NCI-H2196 treated with DMSO at 0.1 percent for 48 hours (cell line): ENCODE results near the gene PLPPR1.
"Not testable (repeated sequence)": the region's sequence is repeated elsewhere in the genome, so short reads cannot be mapped to it uniquely, and the experiment has no call there.

Source experiments
- DNase-seq: peaks from one replicate; lab custom pipeline; 2025; ENCODE audit not compliant: unreplicated experiment; lab: John Stamatoyannopoulos, UW

PLPPR1 gene

DNA sequence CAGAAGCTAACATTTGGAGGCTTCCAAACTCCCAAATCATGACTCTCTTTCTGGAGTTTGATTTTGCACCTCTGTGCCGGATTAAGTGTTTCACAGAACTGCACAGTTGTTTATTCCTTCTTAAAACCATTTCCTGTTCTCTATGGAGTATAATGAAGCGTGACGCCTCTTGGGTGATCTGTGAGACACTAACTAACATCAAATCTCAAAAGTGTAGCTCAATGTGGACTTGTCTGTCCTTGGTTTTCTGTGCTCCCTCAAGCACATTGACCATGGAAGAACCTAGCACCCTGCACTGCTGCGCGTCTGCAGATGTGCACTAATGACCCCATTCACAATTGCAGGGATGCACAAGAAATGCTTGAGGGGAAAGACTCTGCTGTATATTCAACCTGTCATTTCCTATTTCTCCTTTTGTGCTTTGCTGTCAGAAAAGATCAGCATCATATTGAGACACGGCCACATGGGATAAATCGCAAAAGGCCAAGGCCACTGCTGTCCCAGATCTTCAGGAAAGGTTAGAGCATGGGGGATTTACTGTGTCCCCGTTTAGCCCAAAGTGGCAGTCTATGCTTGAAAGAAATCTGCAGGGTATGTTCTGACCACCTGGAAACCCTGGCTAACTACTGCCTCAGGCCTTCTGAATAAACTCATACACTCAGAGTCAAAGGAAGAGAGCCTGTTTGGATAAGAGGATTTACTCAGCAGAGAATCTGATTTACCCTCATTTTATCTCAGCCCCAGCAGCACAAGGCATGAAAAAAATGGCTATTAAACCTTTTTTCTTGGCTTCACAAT lies 246.6 kb downstream of the PLPPR1 start:
- DNase-seq = no peak

DNA sequence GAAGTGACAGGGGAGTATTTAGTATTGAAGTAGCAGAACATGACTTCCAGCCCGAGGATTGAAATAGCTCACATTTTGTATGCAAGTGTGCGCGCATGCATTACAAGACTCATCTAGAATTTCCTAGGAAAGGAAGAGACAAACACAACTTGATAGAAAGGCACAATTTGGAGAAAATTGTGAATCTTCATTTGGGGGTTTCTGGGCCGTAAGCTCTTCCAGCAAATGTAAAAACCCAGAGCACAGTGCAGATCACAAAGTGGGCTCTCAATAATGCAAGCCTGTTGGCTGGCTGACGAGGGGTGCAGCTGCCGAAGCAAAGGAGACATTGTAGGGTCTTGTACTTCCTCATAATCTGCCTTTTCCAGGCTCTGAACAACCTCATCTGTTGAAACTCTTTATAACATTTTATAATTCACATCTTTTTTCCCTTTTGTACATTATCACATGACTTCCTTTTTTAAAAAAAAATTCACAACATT lies 247.3 kb downstream of the PLPPR1 start:
- no peak for DNase-seq

DNA sequence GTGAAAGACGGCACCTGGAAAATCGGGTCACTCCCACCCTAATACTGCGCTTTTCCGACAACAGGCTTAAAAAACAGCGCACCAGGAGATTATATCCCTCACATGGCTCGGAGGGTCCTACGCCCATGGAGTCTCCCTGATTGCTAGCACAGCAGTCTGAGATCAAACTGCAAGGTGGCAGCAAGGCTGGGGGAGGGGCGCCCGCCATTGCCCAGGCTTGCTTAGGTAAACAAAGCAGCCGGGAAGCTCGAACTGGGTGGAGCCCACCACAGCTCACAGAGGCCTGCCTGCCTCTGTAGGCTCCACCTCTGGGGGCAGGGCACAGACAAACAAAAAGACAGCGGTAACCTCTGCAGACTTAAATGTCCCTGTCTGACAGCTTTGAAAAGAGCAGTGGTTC lies 262.5 kb downstream of the PLPPR1 start:
- not testable (repeated sequence) for DNase-seq

DNA sequence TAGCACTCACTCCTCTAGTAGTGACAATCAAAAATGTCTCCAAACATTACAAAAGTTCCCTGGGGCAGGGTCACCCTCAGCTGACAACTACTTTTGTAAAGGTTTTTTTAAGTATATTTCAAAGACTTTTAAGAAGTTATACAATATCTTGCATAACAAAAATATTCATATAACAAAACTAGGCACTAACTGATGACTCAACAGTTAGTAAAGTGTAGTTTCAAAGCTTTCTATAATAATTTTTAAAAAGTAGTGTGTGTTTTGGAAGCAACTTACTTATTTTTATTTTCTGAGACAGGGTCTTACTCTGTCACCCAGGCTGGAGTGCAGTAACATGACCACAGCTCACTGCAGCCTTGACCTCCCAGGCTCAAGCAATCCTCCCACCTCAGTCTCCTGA lies 271.4 kb downstream of the PLPPR1 start:
- DNase-seq = no peak

DNA sequence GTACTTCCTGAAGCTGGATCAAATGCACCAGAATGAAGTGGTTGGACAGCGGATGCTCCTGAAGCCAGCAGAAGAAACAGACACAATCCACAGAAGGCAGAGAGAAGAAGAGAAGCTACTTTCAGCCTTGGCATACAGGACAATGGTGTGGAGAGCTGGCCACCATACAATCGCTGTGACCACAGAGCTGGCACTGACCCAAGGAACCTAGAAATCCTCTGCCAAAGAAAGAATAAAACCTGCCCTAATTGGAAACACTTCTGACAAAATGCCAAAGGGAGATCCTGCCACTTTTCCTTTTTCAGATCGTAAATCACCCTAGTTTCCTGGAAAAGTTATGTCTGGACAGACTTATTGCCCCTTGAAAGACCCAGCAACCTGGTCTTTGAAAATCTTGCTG lies 278.5 kb downstream of the PLPPR1 start:
- DNase-seq = peak; percentile 40

DNA sequence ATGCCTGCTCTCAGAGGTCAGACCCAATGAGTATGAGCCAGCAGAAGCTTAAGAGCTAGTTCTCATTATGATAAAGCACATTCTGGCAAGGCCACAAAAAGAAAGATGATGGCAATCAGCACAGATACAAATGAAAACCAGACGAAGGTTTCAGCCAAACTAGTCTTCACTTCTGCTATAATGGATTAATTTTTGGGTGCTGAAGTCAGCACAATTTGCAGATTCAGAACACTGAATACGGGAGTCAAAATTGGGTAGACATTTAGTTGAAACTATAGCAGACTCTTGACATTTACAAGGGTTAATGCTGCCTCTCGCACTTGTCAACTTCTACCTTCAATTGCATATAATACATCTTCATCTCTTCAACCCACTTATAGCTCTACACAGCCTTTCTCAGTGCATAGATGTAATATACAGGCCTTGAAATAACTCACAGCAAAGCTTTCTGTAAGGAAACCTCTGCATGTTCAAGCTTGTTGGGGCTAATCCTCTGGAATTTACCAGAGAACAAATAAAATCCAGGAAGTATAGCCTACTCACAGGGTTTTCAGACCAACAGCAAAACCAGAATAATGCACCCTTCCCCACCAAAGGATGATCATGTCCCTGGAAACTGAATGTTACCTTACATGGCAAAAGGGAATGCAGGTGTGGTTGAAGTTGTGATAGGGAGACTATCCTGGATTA lies 279.1 kb downstream of the PLPPR1 start:
- DNase-seq = no peak

DNA sequence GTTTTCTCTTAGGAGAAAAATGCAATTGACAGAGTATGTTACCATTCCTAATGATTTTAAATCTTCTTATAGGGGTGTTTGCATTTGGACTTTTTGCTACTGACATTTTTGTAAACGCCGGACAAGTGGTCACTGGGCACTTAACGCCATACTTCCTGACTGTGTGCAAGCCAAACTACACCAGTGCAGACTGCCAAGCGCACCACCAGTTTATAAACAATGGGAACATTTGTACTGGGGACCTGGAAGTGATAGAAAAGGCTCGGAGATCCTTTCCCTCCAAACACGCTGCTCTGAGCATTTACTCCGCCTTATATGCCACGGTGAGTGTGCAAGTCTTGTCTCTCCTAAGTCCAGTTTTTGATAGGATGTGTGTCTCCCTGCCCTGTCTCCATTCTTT lies 280.6 kb downstream of the PLPPR1 start:
- DNase-seq = no peak

DNA sequence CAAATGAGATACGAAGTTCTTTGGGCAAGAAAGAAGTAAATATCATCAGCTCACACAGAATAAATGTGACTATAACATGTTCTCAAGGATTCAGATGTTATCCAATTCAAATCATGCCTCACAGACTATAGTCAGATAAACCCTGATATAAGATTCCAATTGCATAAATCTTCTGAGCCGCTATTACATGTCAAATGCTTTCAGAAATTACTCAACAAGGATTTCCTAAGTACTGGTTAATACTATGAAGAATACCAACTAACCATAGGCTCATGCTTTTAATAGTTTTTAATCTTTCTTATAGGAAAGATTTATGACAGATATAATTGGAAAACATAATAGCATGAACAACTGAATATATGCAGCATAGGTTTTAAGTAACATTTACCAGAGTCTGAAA lies 282.7 kb downstream of the PLPPR1 start:
- DNase-seq = no peak

DNA sequence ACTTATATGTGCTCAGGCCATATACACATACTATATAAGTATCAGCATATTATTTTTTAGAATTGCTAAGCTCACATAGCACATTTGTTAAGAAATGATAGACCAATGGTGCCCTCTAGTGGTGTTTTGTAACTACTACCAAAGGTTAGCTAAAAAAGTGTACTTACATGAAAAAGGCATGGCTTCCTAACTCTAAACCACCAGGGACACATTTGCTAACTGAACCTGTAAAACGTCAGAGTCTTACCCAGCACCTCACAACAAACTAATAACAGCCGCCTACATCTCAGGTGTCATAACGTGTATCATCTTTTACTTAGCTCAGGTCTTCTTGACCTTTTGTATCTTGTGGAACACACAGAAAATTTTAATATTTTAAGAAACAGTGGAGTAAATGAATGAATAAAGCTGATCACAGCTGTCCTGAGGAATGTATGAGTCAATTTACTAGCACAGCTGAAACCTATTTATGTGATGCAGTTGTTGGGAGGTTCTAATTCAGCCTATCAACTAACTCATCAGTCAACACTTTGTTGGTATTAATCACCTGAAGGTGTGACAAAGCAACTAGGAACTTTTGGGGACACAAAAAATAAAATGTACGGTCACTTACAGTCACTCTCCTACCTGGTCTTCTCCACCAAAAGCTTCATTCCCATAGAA lies 283.4 kb downstream of the PLPPR1 start:
- DNase-seq = peak; percentile 82

DNA sequence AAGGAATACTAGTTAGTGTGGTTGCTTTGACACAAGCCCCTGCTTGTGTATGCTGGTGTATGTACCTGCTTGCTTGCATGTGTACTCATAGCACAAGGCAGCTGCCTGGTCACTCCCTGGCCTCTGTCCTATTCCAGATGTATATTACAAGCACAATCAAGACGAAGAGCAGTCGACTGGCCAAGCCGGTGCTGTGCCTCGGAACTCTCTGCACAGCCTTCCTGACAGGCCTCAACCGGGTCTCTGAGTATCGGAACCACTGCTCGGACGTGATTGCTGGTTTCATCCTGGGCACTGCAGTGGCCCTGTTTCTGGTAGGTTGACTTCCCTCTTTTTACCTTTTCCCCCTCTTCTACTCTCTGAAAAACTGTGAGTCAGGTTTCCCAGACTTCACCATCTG lies 284.1 kb downstream of the PLPPR1 start:
- no peak for DNase-seq

DNA sequence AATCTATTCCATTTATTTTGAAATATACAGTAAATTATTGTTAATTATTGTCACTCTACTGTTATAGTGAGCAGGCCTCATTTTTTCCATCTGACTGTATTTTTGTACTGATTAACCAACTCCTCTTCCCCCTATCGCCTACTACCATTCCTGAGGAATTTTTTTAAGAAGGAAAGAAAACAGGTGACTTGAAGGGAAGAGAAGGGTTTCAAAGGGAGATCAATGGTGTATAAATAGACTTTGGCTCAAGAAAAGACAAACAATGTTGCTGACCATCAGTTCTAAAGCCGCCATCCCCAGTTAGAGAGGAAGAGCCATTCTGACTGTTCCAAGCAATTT lies 286.6 kb downstream of the PLPPR1 start:
- DNase-seq = no peak

DNA sequence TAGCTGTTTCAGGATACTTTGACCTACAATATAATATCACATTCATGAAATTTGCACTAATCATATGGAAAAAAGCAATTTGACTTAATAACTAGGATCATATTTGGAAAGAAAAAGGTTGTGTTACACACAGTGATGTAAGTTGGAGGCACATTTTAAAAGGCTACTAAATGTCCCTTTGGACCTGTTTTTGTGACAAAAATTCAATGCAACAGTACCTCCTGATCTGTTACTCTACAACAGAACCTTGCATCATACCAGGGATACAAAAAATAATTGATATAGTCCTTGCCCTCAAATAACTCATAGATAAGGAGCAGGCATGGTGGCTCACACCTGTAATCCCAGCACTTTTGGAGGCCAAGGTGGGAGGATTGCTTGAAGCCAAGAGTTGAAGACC lies 289.2 kb downstream of the PLPPR1 start:
- no peak for DNase-seq

DNA sequence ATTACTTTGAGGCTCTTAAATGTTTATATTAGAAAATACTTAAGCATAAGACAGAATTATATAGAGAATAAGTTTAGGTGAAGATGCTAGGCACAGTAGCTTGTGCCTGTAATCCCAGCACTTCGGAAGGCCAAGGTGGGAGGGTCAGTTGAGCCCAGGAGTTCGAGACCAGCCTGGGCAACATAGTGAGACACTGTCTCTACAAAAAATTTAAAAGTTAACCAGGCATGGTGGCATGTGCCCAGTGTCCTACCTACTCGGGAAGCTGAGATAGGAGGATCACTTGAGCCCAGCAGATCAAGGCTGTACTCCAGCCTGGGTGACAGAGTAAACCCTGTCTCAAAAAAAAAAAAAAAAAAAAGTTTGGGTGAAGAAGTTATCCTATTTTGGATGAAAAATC lies 294.6 kb downstream of the PLPPR1 start:
- no peak for DNase-seq

DNA sequence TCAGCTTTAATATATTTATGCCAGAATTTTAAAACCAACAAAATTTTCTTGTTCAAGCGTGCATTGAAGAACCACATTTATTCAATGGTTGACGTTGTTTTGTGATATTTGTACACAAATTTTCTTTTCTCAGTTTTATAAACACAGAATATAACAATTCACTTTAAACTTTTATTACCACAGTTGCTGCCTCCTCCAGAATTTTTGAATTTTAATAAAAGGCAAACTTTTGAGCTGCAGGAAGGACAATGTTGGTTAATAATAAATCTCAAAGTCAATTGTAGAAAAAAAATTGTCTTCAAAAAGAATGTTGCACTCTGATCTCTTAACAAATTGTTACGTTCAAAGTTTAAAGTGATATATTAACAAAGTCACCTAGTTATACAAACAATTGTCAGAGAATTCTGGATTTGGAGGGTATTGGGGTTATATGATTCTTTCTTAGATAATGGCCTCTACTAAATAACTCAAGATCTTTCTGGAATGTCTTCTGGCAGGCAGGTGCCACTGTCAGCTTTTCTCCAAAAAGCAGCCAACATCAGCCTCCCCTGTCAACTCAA lies 295.8 kb downstream of the PLPPR1 start:
- no peak for DNase-seq

DNA sequence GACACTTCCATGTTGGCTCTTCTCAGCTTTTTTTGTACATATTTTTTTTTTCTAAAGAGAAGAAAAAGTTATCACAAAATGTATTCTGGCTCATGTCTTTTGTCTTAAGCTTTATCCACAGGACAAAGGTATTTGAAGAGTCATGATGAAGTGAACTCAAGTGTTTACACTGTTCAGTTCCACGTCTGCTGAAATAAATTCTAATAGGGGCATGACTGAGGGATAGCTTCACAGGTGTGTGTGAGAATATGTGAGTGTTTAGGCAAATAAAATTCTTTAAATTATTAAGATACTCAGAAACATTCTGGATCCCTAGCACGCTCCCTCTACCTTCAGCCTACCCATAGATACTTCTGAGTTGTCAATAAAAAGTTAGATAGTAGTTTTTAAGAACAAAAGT lies 296.5 kb downstream of the PLPPR1 start:
- no peak for DNase-seq

DNA sequence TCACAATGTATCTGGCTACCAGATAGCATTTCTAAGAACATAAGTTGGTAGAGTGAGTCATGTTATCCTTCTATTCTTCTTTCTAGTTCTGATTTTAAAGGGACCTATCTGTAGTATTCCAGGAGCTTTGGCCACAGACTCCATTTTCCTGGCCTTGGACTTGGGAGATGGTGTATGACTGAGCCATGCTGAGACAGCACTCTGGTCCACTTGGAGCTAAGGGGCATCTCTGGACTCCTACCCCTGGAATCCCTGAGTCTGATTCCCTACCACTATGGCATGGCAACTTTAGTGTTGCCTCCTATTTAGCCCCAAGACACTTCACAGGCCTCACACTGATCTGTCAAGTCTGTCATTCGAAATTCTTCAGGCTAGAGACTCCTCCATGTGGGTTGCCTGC lies 297.5 kb downstream of the PLPPR1 start:
- DNase-seq = no peak

DNA sequence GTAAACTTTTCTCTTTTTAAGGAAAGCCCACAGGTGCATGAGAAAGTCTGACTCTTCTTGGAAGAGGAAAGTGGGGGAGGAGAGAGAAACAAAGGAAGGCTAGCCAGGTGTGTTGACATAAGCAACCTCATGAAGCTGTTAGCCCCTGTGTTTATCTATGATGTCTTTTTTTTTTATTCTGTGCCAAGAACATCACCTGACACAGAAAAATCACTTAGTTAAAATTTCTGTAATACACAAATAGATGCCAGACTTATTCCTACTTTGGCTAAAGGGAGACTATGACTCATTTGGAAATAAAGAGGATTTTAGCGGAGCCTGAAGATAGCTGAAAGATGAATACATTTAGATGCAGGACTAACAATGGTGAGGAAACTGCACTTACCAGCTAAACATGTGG lies 298.0 kb downstream of the PLPPR1 start:
- DNase-seq = peak; percentile 75

DNA sequence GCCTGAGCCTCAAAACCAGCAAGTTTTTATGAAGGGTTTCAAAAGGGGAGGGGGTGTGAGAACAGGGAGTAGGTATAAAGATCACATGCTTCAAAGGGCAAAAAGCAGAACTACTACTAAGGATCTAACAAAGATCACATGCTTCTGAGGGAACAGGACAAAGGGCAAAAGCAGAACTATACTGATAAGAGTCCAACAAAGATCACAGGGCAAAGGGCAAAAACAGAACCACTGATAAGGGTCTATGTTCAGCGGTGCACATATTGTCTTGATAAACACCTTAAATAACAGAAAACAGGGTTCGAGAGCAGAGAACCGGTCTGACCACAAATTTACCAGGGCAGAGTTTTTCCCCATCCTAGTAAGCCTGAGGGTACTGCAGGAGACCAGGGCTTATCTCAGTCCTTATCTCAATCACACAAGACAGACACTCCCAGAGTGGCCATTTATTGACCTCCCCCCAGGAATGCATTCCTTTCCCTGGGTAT lies 298.9 kb downstream of the PLPPR1 start:
- not testable (repeated sequence) for DNase-seq

DNA sequence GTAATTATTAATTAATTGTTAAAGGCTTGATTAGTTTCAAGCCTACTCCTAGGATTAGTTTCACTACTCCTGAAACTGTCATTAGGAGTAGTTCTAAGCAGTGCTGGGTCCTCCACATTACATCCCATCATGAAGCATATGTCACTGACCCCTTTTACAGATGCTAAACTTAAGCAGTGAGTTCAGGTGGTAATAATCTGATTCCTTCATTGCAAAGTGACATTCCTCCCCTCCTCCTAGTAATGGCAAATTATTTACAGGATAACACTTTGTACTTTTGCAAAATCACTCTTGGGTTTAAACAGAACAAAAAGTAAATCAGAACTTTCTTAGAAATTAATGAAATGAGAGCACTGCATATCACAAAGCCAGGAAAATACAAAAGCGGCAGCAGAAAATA lies 303.8 kb downstream of the PLPPR1 start:
- DNase-seq = no peak

DNA sequence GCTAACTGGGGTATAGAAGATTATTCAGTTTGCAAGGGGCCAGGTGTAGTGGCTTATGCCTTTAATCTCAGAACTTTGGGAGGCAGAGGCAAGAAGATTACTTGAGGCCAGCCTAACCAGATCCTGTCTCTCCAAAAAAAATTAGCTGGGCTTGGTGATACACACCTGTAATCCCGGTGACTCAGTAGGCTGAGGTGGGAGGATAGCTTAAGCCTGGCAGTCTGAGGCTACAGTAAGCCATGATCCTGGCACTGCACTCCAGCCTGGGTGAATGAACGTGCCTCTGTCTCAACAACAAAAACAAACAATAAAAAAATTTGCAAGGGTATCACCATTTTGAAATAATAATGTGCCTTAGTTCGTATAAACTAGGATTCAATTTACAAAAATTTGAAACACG lies 305.0 kb downstream of the PLPPR1 start:
- no peak for DNase-seq

DNA sequence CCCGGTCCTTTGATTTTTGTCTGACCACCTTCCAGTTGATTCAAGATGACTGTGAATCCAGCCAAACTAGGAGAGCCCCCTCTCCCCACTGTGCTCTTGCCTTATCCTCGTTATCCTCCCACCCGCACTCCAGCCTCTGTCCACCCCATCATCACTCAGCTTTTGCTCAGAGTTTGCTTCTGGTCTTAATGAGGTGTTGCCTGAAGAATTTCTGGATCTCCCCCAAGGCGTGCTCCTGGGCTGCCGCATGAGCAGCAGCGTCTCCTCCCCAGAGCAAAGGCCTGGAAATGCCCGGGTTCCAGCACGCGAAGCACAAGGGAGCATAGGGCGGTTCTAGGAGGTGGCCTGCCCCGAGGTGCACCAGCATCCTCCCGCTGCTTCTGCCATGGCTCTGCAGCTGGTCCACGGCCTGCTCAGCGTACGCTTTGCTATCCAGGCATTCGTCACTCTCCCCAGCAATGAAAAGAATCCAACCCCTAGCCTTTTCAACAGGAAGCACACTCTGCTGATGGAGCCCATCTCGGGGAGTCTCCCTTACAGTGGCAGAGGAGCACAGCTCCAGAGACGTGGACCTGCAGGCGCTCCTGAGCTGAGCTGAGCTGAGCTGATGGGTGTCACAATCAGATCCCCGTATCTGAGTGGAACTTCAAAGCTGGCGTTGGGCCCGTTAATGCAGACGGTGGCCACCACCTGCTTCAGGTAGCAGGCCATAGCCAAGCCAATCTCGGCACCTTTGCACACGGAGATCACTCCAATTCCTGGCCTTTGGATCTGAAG lies 305.6 kb downstream of the PLPPR1 start:
- no peak for DNase-seq
